ENCODE data around the gene CFAP119.

Gene CFAP119

DNA sequence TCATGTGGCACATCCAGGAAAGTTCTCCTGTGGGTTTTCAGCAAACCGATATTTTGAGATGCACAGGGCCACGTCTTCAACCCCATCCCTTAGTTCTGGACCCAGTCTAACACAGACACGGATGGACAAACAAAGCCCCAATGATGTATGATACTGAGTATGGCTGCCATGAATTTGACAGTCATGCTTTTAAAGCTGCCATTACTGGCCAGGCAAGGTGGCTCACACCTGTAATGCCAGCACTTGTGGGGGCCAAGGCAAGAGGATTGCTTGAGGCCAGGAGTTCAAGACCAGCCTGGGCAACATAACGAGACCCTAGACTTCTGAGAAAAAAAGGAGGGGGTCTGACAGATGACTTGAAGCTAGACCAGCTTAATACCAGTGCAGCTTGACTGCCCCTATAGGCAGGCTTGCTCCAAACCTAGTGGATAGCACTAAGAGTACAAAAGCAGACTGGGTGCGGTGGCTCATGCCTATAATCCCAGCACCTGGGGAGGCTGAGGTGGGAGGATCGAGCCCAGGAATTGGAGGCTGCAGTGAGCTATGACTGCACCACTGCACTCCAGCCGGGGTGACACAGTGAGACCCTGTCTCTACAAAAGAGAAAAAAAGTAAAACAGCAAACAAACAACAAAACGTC lies 35.9 kb upstream of the CFAP119 start:
- H3K9me2 ChIP-seq (replicated peaks; ENCODE audit: insufficient read depth, low read length) = no peaks in the 10 kb centered on the region
- H3F3A ChIP-seq (ENCODE audit: insufficient read depth) = no peaks in the 10 kb centered on the region
- TF ChIP-seq EZH2phosphoT487 (conservative IDR thresholded peaks at IDR 0.05; ENCODE audit: low read length) = no peak
- TF ChIP-seq, protein P1, sequence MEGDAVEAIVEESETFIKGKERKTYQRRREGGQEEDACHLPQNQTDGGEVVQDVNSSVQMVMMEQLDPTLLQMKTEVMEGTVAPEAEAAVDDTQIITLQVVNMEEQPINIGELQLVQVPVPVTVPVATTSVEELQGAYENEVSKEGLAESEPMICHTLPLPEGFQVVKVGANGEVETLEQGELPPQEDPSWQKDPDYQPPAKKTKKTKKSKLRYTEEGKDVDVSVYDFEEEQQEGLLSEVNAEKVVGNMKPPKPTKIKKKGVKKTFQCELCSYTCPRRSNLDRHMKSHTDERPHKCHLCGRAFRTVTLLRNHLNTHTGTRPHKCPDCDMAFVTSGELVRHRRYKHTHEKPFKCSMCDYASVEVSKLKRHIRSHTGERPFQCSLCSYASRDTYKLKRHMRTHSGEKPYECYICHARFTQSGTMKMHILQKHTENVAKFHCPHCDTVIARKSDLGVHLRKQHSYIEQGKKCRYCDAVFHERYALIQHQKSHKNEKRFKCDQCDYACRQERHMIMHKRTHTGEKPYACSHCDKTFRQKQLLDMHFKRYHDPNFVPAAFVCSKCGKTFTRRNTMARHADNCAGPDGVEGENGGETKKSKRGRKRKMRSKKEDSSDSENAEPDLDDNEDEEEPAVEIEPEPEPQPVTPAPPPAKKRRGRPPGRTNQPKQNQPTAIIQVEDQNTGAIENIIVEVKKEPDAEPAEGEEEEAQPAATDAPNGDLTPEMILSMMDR (IDR thresholded peaks at IDR 0.05; ENCODE audit: insufficient read depth, low read length, poor library complexity, severe bottlenecking) = no peak
- no peaks in the 10 kb centered on the region for H3K79me2 ChIP-seq (ENCODE audit: insufficient read depth, low read length)
- no peak overlapping the region for H2AFZ ChIP-seq (ENCODE audit: low read depth, low read length, severe bottlenecking)
- H3K9ac ChIP-seq (ENCODE audit: low read length) = no peak overlapping the region
- H3K36me3 ChIP-seq (ENCODE audit: low read length) = no peaks in the 10 kb centered on the region
- H3K27ac ChIP-seq (ENCODE audit: low read depth, low read length) = no peak overlapping the region
- no peak overlapping the region for H3K4me3 ChIP-seq (ENCODE audit: insufficient read depth, low read length, poor library complexity, severe bottlenecking)
- H3K9me3 ChIP-seq (ENCODE audit: insufficient read depth, low read length) = no peaks in the 10 kb centered on the region
- H3K4me2 ChIP-seq (ENCODE audit: low read depth, low read length, poor library complexity, severe bottlenecking) = no peak overlapping the region
- no peaks in the 10 kb centered on the region for H3K27me3 ChIP-seq (ENCODE audit: low read length)
- no peaks in the 10 kb centered on the region for H4K20me1 ChIP-seq (ENCODE audit: low read depth, low read length)

DNA sequence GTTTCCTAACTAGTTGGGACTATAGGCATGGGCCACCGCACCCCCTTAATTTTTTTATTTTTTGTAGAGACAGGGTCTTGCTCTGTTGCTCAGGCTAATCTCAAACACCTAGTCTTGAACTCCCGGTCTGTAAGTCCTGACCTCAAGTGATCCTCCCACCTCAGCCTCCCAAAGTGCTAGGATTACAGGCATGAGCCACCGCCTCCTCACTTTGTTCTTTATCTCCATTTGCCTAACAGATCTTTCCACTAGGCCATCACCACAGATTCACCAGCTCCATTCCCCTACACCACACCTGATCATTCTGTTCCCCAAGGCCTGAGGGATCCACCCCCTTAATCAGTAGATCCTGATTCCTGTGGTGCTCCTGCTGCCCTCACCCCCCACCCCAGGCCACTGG lies 32.8 kb upstream of the CFAP119 start:
- Histone ChIP-seq H3K4me3 (ENCODE audit: insufficient read depth, low read length, poor library complexity, severe bottlenecking) (no peak overlapping the region), H3F3A (ENCODE audit: insufficient read depth) (no peaks in the 10 kb centered on the region), H3K27me3 (ENCODE audit: low read length) (no peaks in the 10 kb centered on the region), H2AFZ (ENCODE audit: low read depth, low read length, severe bottlenecking) (no peak overlapping the region), H3K4me2 (ENCODE audit: low read depth, low read length, poor library complexity, severe bottlenecking) (no peak overlapping the region), H3K9me2 (replicated peaks; ENCODE audit: insufficient read depth, low read length) (no peaks in the 10 kb centered on the region), H3K79me2 (ENCODE audit: insufficient read depth, low read length) (no peaks in the 10 kb centered on the region), H3K36me3 (ENCODE audit: low read length) (no peaks in the 10 kb centered on the region), H4K20me1 (ENCODE audit: low read depth, low read length) (no peaks in the 10 kb centered on the region), H3K27ac (ENCODE audit: low read depth, low read length) (no peak overlapping the region), H3K9me3 (ENCODE audit: insufficient read depth, low read length) (no peaks in the 10 kb centered on the region), H3K9ac (ENCODE audit: low read length) (no peak overlapping the region)
- TF ChIP-seq, protein P1 (IDR thresholded peaks at IDR 0.05; ENCODE audit: insufficient read depth, low read length, poor library complexity, severe bottlenecking) = no peak
- TF ChIP-seq EZH2phosphoT487 (conservative IDR thresholded peaks at IDR 0.05; ENCODE audit: low read length) = no peak

DNA sequence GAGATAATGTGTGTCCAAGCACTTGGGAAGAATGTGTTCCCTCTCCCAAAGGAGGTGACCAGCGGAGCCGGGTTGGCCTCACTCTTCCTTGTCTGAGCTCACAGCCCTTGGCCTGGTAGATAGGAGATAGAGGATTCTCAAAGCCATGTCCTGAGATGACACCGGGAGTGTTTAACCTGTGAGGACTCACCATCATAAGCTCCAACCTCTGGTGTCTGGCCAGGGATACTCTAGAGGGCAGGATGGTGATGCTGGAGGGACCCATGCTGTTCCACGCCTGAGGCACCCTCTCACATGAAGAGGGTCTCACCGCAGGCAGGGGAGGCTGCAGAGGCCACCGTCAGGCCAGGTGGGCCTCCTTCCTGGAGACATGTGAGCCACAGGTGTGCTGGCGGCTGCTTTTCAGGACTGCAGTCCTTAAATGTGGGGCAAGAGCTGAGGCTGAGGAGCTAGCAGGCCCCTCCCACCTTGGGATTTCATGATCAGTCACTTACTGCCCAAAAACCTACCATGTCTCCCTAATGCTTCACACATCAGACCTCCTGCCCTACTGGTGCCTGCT lies 31.7 kb upstream of the CFAP119 start:
- Histone ChIP-seq H4K20me1 (ENCODE audit: low read depth, low read length) (no peaks in the 10 kb centered on the region), H3K9ac (ENCODE audit: low read length) (no peak overlapping the region), H2AFZ (ENCODE audit: low read depth, low read length, severe bottlenecking) (no peak overlapping the region), H3K9me3 (ENCODE audit: insufficient read depth, low read length) (no peaks in the 10 kb centered on the region), H3K9me2 (replicated peaks; ENCODE audit: insufficient read depth, low read length) (no peaks in the 10 kb centered on the region), H3K27ac (ENCODE audit: low read depth, low read length) (no peak overlapping the region), H3K27me3 (ENCODE audit: low read length) (no peaks in the 10 kb centered on the region), H3K4me3 (ENCODE audit: insufficient read depth, low read length, poor library complexity, severe bottlenecking) (no peak overlapping the region), H3F3A (ENCODE audit: insufficient read depth) (no peaks in the 10 kb centered on the region), H3K4me2 (ENCODE audit: low read depth, low read length, poor library complexity, severe bottlenecking) (no peak overlapping the region), H3K36me3 (ENCODE audit: low read length) (no peaks in the 10 kb centered on the region), H3K79me2 (ENCODE audit: insufficient read depth, low read length) (no peaks in the 10 kb centered on the region)
- TF ChIP-seq EZH2phosphoT487 (conservative IDR thresholded peaks at IDR 0.05; ENCODE audit: low read length) = no peak
- TF ChIP-seq, protein P1 (IDR thresholded peaks at IDR 0.05; ENCODE audit: insufficient read depth, low read length, poor library complexity, severe bottlenecking) = no peak

All from SU-DHL-6 (cell line).